ENCODE data around the gene ABCC4.

ABCC4 gene

DNA sequence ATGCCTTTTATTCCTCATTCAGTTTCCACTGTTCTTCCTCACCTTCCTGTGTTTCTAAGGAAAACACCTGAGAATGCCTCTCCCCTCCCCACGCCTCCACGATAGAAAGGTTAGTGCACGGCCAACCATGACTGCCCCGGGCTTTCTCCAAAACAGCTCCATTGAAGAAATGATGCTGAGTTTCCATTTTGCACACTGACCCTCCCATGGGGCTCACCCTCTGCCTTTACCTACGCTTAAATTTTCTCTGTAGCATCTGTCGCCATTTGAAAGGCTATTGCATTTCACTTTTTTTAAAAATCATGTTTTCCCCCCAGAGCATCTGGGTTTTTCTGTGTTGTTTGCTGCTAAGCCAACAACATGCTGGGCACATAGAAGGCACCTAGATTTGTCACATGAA, 48.2 kb downstream of the ABCC4 start:
- Histone ChIP-seq H3K9me3 (no peaks in the 10 kb centered on the region), H3K4me3 (no peak overlapping the region), H3K27me3 (no peaks in the 10 kb centered on the region), H3K27ac (no peak overlapping the region), H3K36me3 (no peaks in the 10 kb centered on the region), H3K4me1 (no peaks in the 10 kb centered on the region)
- DNase-seq, result no peak
- intact Hi-C loops (cut with DNase I; ENCODE audit: low total_unique reads), result no loop called here
- no peak for TF ChIP-seq CTCF (IDR thresholded peaks at IDR 0.05)

DNA sequence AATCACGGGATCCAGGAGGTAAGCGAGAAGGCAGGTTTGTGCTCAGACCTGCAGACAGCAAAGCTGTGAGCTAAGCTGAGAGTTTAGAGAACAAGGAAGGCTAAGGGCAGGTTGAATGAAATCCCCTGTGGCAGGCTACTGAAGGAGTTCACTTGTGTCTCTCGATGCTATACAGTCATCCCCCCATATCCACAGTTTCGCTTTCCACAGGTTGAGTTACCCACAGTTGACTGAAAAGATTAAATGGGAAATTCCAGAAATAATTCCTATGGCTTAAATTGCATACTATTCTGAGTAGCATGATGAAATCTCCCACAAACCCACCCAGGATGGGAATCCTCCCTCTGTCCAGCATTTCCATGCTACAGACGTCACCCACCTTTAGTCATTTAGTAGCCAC, 49.6 kb downstream of the ABCC4 start:
- no peaks in the 10 kb centered on the region for H3K9me3 ChIP-seq
- no peaks in the 10 kb centered on the region for H3K4me1 ChIP-seq
- no peak for DNase-seq
- no peak overlapping the region for H3K4me3 ChIP-seq
- no peaks in the 10 kb centered on the region for H3K27me3 ChIP-seq
- intact Hi-C loops (cut with DNase I; ENCODE audit: low total_unique reads), result no loop called here
- no peak for TF ChIP-seq CTCF (IDR thresholded peaks at IDR 0.05)
- no peak overlapping the region for H3K27ac ChIP-seq
- no peaks in the 10 kb centered on the region for H3K36me3 ChIP-seq

- intact Hi-C loops (cut with DNase I; ENCODE audit: low total_unique reads), result no loop called here
- no peak for DNase-seq
- Histone ChIP-seq H3K4me1 (no peaks in the 10 kb centered on the region), H3K36me3 (no peaks in the 10 kb centered on the region), H3K4me3 (no peak overlapping the region), H3K27me3 (no peaks in the 10 kb centered on the region), H3K27ac (no peak overlapping the region), H3K9me3 (no peaks in the 10 kb centered on the region)
- no peak for TF ChIP-seq CTCF (IDR thresholded peaks at IDR 0.05)
These were observed 50.3 kb downstream of the ABCC4 start for GRCh38 chr13:95250961-95251360.

- Histone ChIP-seq H3K4me3 (no peak overlapping the region), H3K36me3 (no peaks in the 10 kb centered on the region), H3K27me3 (no peaks in the 10 kb centered on the region), H3K27ac (no peak overlapping the region), H3K9me3 (no peaks in the 10 kb centered on the region), H3K4me1 (no peaks in the 10 kb centered on the region)
- intact Hi-C loops (cut with DNase I; ENCODE audit: low total_unique reads), result no loop called here
- no peak for TF ChIP-seq CTCF (IDR thresholded peaks at IDR 0.05)
- DNase-seq, result no peak
These were observed 52.3 kb downstream of the ABCC4 start for GRCh38 chr13:95248953-95249352.

DNA sequence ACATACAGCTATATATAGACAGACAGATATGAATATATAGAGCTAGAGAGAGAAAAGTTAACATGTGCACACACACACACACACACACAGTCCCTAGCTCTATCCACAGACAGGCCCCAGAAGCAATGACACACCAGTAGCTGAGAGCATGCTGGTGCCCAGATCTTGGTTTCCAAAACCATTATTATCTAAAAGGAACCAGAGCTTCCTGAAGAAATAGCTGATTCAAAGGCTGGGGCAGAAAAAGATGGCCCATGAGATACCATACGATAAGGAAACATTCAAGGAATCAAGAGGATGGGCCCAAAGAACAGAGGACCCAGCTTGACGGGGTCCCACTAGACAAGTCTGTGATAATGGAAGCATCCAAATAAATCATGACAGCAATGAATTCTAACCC, 53.4 kb downstream of the ABCC4 start:
- Histone ChIP-seq H3K27ac (no peak overlapping the region), H3K9me3 (no peaks in the 10 kb centered on the region), H3K4me1 (no peaks in the 10 kb centered on the region), H3K27me3 (no peaks in the 10 kb centered on the region), H3K36me3 (no peaks in the 10 kb centered on the region), H3K4me3 (no peak overlapping the region)
- intact Hi-C loops (cut with DNase I; ENCODE audit: low total_unique reads), result no loop called here
- no peak for TF ChIP-seq CTCF (IDR thresholded peaks at IDR 0.05)
- DNase-seq, result no peak

GRCh38 chr13:95247171-95247570, 54.1 kb downstream of the ABCC4 start:
- intact Hi-C loops (cut with DNase I; ENCODE audit: low total_unique reads), result no loop called here
- Histone ChIP-seq H3K27me3 (no peaks in the 10 kb centered on the region), H3K27ac (no peak overlapping the region), H3K36me3 (no peaks in the 10 kb centered on the region), H3K4me1 (no peaks in the 10 kb centered on the region), H3K9me3 (no peaks in the 10 kb centered on the region), H3K4me3 (no peak overlapping the region)
- DNase-seq, result no peak
- TF ChIP-seq CTCF (IDR thresholded peaks at IDR 0.05), result no peak

All from tibial artery (tissue), 4 donors.